CD14-positive monocyte (primary cell): ENCODE data around the gene IGLL5. TPM values are rescaled to one million over a fixed set of nuclear protein-coding genes. Genes with fewer than 3 reads are reported as not detected.

ENCODE experiments used
- DNase-seq, 3 donors: peaks; one replicate each; pipeline ENCODE4 v3.0.0-alpha.2; 2011 to 2022
- H2AFZ ChIP-seq: 2 replicates; pipeline ENCODE4 v1.6.0; 2012; ENCODE audit warnings: mild to moderate bottlenecking, low read depth, low read length, inconsistent platforms; ENCODE audit not compliant: insufficient read depth, poor library complexity, severe bottlenecking
- H3K27ac ChIP-seq, 2 donors: 1 replicate in 1 of 2; 2 replicates in 1 of 2; pipeline ENCODE4 v1.5.1; 2012 to 2013; ENCODE audit warnings: low read length in 2 of 2, control low read depth in 1 of 2, inconsistent platforms in 1 of 2, low read depth in 1 of 2, mild to moderate bottlenecking in 1 of 2
- H3K27me3 ChIP-seq, 2 donors: one replicate each; pipeline versions ENCODE4 v1.6.0 to v1.6.1; 2011 to 2013; ENCODE audit warnings: low read length in 2 of 2; ENCODE audit not compliant: control insufficient read depth in 2 of 2, insufficient read depth in 2 of 2
- H3K36me3 ChIP-seq, 2 donors: replicated peaks in 1 of 2; 1 replicate in 1 of 2; 2 replicates in 1 of 2; pipeline versions ENCODE4 v1.5.1 to v1.6.1; 2012 to 2013; ENCODE audit warnings: low read length in 2 of 2, control low read depth in 1 of 2, inconsistent platforms in 1 of 2, mild to moderate bottlenecking in 1 of 2; ENCODE audit not compliant: insufficient read depth in 2 of 2, control insufficient read depth in 1 of 2
- H3K4me1 ChIP-seq, 2 donors: 1 replicate in 1 of 2; 2 replicates in 1 of 2; pipeline versions ENCODE4 v1.5.1 to v1.6.1; 2012 to 2013; ENCODE audit warnings: low read length in 2 of 2, control low read depth in 1 of 2, inconsistent platforms in 1 of 2, mild to moderate bottlenecking in 1 of 2, moderate library complexity in 1 of 2; ENCODE audit not compliant: insufficient read depth in 2 of 2, control insufficient read depth in 1 of 2
- H3K4me2 ChIP-seq: replicated peaks from 2 replicates; pipeline ENCODE3; 2012; ENCODE audit warnings: low read length, moderate library complexity, mild to moderate bottlenecking; ENCODE audit not compliant: poor library complexity, severe bottlenecking; ENCODE audit errors: extremely low read depth
- H3K4me3 ChIP-seq, 3 experiments: fragments of 200-600 bp in 1 of 3; sonication (generic) in 1 of 3; replicated peaks in 1 of 3; 1 replicate in 2 of 3; 2 replicates in 1 of 3; pipeline ENCODE4 v1.5.1; 2011 to 2013; ENCODE audit warnings: low read length in 3 of 3, mild to moderate bottlenecking in 3 of 3, control low read depth in 2 of 3, low read depth in 2 of 3, inconsistent platforms in 1 of 3, moderate library complexity in 1 of 3
- H3K79me2 ChIP-seq: 2 replicates; pipeline ENCODE4 v1.6.0; 2012; ENCODE audit warnings: mild to moderate bottlenecking, control low read depth, inconsistent platforms, low read length, moderate library complexity; ENCODE audit not compliant: insufficient read depth
- H3K9ac ChIP-seq: 2 replicates; pipeline ENCODE4 v1.6.0; 2017; ENCODE audit warnings: low read length, mild to moderate bottlenecking; ENCODE audit not compliant: insufficient read depth, poor library complexity, severe bottlenecking
- H3K9me3 ChIP-seq, 2 donors: replicated peaks in 1 of 2; 1 replicate in 1 of 2; 2 replicates in 1 of 2; pipeline versions ENCODE4 v1.5.1 to v1.6.1; 2012 to 2013; ENCODE audit warnings: low read length in 2 of 2, control low read depth in 1 of 2; ENCODE audit not compliant: control insufficient read depth in 1 of 2, insufficient read depth in 1 of 2
- H4K20me1 ChIP-seq: 2 replicates; pipeline ENCODE4 v1.6.0; 2012; ENCODE audit warnings: mild to moderate bottlenecking, low read length, control low read depth, moderate library complexity; ENCODE audit not compliant: insufficient read depth
- H3K27ac Mint-ChIP-seq, 7 donors: one replicate each; pipeline ENCODE4 v1.8.0; 2020; ENCODE audit warnings: mild to moderate bottlenecking in 7 of 7, mixed read lengths in 7 of 7, moderate library complexity in 6 of 7, inconsistent platforms in 2 of 7
- H3K27me3 Mint-ChIP-seq, 3 donors: one replicate each; pipeline ENCODE4 v1.8.0; 2021 to 2022; ENCODE audit warnings: low read depth in 3 of 3, mild to moderate bottlenecking in 3 of 3, mixed read lengths in 3 of 3, moderate library complexity in 3 of 3, inconsistent platforms in 1 of 3
- H3K36me3 Mint-ChIP-seq, 2 donors: one replicate each; pipeline ENCODE4 v1.8.0; 2020; ENCODE audit warnings: mixed read lengths in 2 of 2, inconsistent platforms in 1 of 2, mild to moderate bottlenecking in 1 of 2
- H3K4me1 Mint-ChIP-seq: one replicate; pipeline ENCODE4 v1.8.0; 2020; ENCODE audit warnings: mild to moderate bottlenecking, mixed read lengths
- H3K4me3 Mint-ChIP-seq, 2 donors: one replicate each; pipeline ENCODE4 v1.8.0; 2020; ENCODE audit warnings: mild to moderate bottlenecking in 2 of 2, mixed read lengths in 2 of 2, moderate library complexity in 1 of 2
- H3K9me3 Mint-ChIP-seq, 7 donors: one replicate each; pipeline ENCODE4 v1.8.0; 2020 to 2022; ENCODE audit warnings: mixed read lengths in 7 of 7, mild to moderate bottlenecking in 6 of 7, moderate library complexity in 6 of 7, inconsistent platforms in 2 of 7
- WGBS: methylation state at CpG from one replicate; pipeline ENCODE4 v1.1.5; 2013; ENCODE audit warnings: missing lambda C conversion rate; ENCODE audit not compliant: insufficient coverage; 5-methylcytosine and 5-hydroxymethylcytosine counted together
- intact Hi-C, 2 donors: fragments of 100-400 bp; cut with micrococcal nuclease; formaldehyde crosslinking; loops; one replicate each; pipeline versions ENCODE4 v1.15.0 to v1.15.1; 2023
- polyA plus RNA-seq, 3 donors: library from polyadenylated mRNA; depleted of rRNA in 1 of 3; unstranded in 2 of 3; stranded (reverse) in 1 of 3; fragments of 300-500 nt in 2 of 3; fragments of >200 nt in 1 of 3; fragmentation: Illumina TruSeq in 2 of 3; gene quantifications; 1 replicate in 2 of 3; 2 replicates in 1 of 3; pipeline ENCODE4 v1.2.3, GENCODE V29; 2012 to 2021
- TF ChIP-seq, protein P1 (sequence below): fragments of 200-600 bp; IDR thresholded peaks from one replicate; pipeline ENCODE4 v1.8.0; 2022; ENCODE audit warnings: antibody characterized with exemption, mild to moderate bottlenecking

Gene IGLL5
- polyA plus RNA-seq, 3 donors = 0.21 to 0.38 TPM; not detected in 1

DNA sequence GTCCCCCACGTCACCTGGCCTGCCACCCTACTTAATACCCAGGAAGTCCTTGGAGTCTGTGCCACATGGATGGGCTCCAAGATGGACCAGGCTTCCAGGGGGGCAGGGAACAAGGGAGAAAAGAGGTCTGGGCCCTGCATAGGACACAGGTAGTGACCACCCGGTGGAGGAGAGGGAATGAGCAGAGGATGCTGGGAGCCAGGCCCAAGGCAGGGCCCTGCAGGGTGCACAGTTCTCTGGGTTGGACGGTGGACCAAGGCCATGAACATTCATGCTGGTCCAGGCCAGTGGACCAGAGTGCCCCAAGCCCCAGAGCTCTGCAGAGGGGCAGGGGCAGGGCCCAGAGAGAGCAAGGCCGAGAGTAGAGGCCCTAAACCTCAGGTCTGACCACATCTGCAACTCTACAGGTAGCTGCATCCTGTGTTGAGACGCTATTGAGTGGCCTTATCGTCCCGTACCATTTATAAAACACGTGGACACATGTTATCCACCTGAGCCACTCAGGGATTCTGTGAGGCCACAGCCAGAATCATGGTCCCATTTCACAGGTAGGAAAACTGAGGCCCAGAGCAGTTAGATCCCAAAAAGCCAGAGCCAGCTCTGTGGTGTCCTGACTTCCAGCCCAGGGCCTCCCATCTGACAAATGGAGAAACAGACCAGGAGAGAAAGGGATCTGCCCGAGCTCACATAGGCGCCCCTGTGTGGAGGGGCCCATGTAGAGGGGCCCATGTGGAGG, 46.4 kb downstream of the IGLL5 start:
- H3K9me3 Mint-ChIP-seq = no peaks in the 10 kb centered on the region
- Histone ChIP-seq H3K79me2 (no peaks in the 10 kb centered on the region), H3K9me3 (no peaks in the 10 kb centered on the region), H3K4me3 (no peak overlapping the region), H4K20me1 (no peaks in the 10 kb centered on the region), H3K4me1 (peaks cover 62 to 78% of the 10 kb centered on the region in 2 donors), H3K36me3 (no peaks in the 10 kb centered on the region), H3K9ac (peak overlapping the region; percentile 47), H3K4me2 (no peak overlapping the region), H2AFZ (no peak overlapping the region), H3K27me3 (no peaks in the 10 kb centered on the region), H3K27ac (peak overlapping the region; percentile 4 to 82)
- WGBS = 85% methylated on average over 8 of the region's 10 CpGs
- TF ChIP-seq, protein P1, sequence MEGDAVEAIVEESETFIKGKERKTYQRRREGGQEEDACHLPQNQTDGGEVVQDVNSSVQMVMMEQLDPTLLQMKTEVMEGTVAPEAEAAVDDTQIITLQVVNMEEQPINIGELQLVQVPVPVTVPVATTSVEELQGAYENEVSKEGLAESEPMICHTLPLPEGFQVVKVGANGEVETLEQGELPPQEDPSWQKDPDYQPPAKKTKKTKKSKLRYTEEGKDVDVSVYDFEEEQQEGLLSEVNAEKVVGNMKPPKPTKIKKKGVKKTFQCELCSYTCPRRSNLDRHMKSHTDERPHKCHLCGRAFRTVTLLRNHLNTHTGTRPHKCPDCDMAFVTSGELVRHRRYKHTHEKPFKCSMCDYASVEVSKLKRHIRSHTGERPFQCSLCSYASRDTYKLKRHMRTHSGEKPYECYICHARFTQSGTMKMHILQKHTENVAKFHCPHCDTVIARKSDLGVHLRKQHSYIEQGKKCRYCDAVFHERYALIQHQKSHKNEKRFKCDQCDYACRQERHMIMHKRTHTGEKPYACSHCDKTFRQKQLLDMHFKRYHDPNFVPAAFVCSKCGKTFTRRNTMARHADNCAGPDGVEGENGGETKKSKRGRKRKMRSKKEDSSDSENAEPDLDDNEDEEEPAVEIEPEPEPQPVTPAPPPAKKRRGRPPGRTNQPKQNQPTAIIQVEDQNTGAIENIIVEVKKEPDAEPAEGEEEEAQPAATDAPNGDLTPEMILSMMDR = no peak
- H3K4me3 Mint-ChIP-seq = no peak overlapping the region
- DNase-seq = no peak
- H3K4me1 Mint-ChIP-seq = peaks cover 59% of the 10 kb centered on the region
- H3K36me3 Mint-ChIP-seq = peaks cover 0 to 2% of the 10 kb centered on the region in 2 donors
- peaks cover 0 to 8% (median 0%) of the 10 kb centered on the region in 3 donors for H3K27me3 Mint-ChIP-seq
- peak overlapping the region; percentile 64 to 95 (median 91) for H3K27ac Mint-ChIP-seq
- intact Hi-C loops = no loop called here

DNA sequence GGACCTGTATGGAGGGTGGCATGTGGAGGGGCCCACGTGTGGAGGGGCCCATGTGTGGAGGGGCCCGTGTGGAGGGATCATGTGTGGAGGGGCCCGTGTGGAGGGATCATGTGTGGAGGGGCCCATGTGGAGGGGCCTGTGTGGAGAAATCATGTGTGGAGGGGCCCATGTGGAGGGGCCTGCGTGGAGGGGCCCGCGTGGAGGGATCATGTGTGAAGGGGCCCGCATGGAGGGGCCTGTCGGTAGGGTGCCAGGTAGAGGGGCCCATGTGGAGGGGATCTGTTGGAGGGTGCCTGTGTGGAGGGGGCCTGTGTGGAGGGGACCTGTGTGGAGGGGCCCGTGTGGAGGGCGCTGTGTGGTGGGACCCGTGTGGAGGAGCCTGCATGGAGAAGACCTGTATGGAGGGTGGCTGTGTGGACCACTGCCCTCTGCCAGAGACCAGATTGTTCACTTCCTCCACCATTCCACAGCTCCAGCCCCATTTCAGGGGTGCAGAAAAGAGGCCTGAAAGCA, 47.0 kb downstream of the IGLL5 start:
- H3K27ac Mint-ChIP-seq = peak overlapping the region; percentile 81 to 95 (median 91)
- H3K9ac ChIP-seq = peak overlapping the region; percentile 47
- H3K36me3 ChIP-seq = no peaks in the 10 kb centered on the region
- no peaks in the 10 kb centered on the region for H3K27me3 ChIP-seq
- H3K4me2 ChIP-seq = no peak overlapping the region
- H3K4me1 ChIP-seq = peaks cover 59 to 75% of the 10 kb centered on the region in 2 donors
- peaks cover 0 to 10% (median 1%) of the 10 kb centered on the region in 3 donors for H3K27me3 Mint-ChIP-seq
- H2AFZ ChIP-seq = no peak overlapping the region
- intact Hi-C loops = no loop called here
- peaks cover 57% of the 10 kb centered on the region for H3K4me1 Mint-ChIP-seq
- H3K9me3 ChIP-seq = no peaks in the 10 kb centered on the region
- DNase-seq = no peak
- H3K79me2 ChIP-seq = no peaks in the 10 kb centered on the region
- no peaks in the 10 kb centered on the region for H4K20me1 ChIP-seq
- TF ChIP-seq, protein P1 = no peak
- H3K4me3 Mint-ChIP-seq = no peak overlapping the region
- H3K36me3 Mint-ChIP-seq = no peaks in the 10 kb centered on the region
- no peak overlapping the region for H3K4me3 ChIP-seq
- H3K9me3 Mint-ChIP-seq = no peaks in the 10 kb centered on the region
- peak overlapping the region; percentile 81 to 82 for H3K27ac ChIP-seq
- 88% methylated on average over 8 of the region's 11 CpGs for WGBS
